ENCODE data around the gene DDA1.

- no peak for TF ChIP-seq POLR2AphosphoS5 (IDR thresholded peaks at IDR 0.05; ENCODE audit: low read depth)
- no peak for TF ChIP-seq CTCF (IDR thresholded peaks at IDR 0.05; ENCODE audit: insufficient read depth, low read length)
- TF ChIP-seq GABPA (IDR thresholded peaks at IDR 0.05; ENCODE audit: low read depth): no peak
- no peak for TF ChIP-seq REST (IDR thresholded peaks at IDR 0.05; ENCODE audit: insufficient replicate concordance, low read depth)
- TF ChIP-seq SPI1 (IDR thresholded peaks at IDR 0.05; ENCODE audit: borderline replicate concordance, low read depth): no peak
These were observed 9.6 kb downstream of the DDA1 start for GRCh38 chr19:17318966-17319365.

Measured in HL-60 (cell line).